Esophagus muscularis mucosa (tissue), 4 donors: ENCODE data around the gene TUBGCP2.

Source experiments
- EP300 ChIP-seq: sonication (generic); formaldehyde crosslinking; IDR thresholded peaks from one replicate; pipeline ENCODE4 v1.6.1; 2017; ENCODE audit warnings: antibody characterized with exemption
- POLR2A ChIP-seq: fragments of 450-650 bp; IDR thresholded peaks from one replicate; pipeline ENCODE4 v1.6.1; 2017; ENCODE audit warnings: antibody characterized with exemption, moderate library complexity, mild to moderate bottlenecking, low read depth
- POLR2AphosphoS5 ChIP-seq, 2 donors: sonication (generic); formaldehyde crosslinking; IDR thresholded peaks; one replicate each; pipeline ENCODE4 v1.6.1; 2017; ENCODE audit warnings: antibody characterized with exemption in 2 of 2
- TF ChIP-seq, protein P1 (sequence below), 3 experiments: fragments of 200-600 bp in 2 of 3; fragments of 450-650 bp in 1 of 3; sonication (generic) in 2 of 3; IDR thresholded peaks; one replicate each; pipeline ENCODE4 v1.5.1; 2017 to 2019; ENCODE audit warnings: antibody characterized with exemption in 3 of 3, mild to moderate bottlenecking in 2 of 3, moderate library complexity in 1 of 3

DNA sequence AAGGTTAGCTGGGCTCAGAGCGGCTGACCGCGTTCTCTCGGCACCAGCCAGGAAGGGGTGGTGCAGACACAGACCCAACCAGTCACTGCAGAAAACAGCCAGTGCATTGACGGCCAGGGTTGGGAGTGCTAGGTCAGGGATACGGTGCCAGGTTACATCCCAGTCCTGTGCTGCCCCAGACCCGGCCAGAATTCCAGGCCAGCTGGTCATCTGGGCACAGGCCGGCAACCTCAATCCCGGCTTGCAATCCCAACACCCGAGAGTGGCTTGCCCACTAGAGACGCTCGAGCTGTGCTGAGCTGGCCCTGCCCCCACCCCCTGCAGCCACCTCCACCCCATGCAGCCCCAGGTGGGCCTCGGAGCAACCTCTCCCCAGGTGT lies 42.3 kb upstream of the TUBGCP2 start:
- TF ChIP-seq, protein P1, sequence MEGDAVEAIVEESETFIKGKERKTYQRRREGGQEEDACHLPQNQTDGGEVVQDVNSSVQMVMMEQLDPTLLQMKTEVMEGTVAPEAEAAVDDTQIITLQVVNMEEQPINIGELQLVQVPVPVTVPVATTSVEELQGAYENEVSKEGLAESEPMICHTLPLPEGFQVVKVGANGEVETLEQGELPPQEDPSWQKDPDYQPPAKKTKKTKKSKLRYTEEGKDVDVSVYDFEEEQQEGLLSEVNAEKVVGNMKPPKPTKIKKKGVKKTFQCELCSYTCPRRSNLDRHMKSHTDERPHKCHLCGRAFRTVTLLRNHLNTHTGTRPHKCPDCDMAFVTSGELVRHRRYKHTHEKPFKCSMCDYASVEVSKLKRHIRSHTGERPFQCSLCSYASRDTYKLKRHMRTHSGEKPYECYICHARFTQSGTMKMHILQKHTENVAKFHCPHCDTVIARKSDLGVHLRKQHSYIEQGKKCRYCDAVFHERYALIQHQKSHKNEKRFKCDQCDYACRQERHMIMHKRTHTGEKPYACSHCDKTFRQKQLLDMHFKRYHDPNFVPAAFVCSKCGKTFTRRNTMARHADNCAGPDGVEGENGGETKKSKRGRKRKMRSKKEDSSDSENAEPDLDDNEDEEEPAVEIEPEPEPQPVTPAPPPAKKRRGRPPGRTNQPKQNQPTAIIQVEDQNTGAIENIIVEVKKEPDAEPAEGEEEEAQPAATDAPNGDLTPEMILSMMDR (IDR thresholded peaks at IDR 0.05), result no peak
- no peak for TF ChIP-seq POLR2A
- TF ChIP-seq POLR2AphosphoS5 (IDR thresholded peaks at IDR 0.05), result no peak
- TF ChIP-seq EP300, result no peak
